Measurements from ENCODE around the gene RGS7. TPM values are rescaled to one million over a fixed set of nuclear protein-coding genes. Genes with fewer than 3 reads are reported as not detected.
"Not testable (repeated sequence)": the region's sequence is repeated elsewhere in the genome, so short reads cannot be mapped to it uniquely, and the experiment has no call there.

The RGS7 gene
- total and polyA plus RNA-seq, 7 experiments from 2014 or later = not detected

- Histone ChIP-seq H3K27me3 (ENCODE audit: control insufficient read depth in 2 of 2, insufficient read depth in 2 of 2, low read length in 2 of 2) (no peaks in the 10 kb centered on the region), H3K4me3 (ENCODE audit: low read length) (no peak overlapping the region), H3K27ac (ENCODE audit: low read depth, low read length) (no peak overlapping the region), H3K36me3 (ENCODE audit: control insufficient read depth in 2 of 3, insufficient read depth in 3 of 3, low read length in 3 of 3) (no peaks in the 10 kb centered on the region), H3K9me3 (ENCODE audit: control insufficient read depth in 2 of 3, low read length in 3 of 3) (no peaks in the 10 kb centered on the region), H3K4me1 (ENCODE audit: control insufficient read depth in 2 of 2, insufficient read depth in 2 of 2, low read length in 2 of 2) (no peaks in the 10 kb centered on the region)
- DNase-seq (no peak), ATAC-seq (no peak)
- Mint-ChIP-seq H3K27me3 (peaks cover 0 to 12% (median 0%) of the 10 kb centered on the region in 5 donors), H3K27ac (no peak overlapping the region), H3K4me1 (no peaks in the 10 kb centered on the region), H3K9me3 (peaks cover 0 to 4% (median 0%) of the 10 kb centered on the region in 11 donors), H3K4me3 (no peak overlapping the region), H3K36me3 (no peaks in the 10 kb centered on the region)
- ChIA-PET CTCF (no interaction called here), POLR2A (no interaction called here)
- intact Hi-C loops (cut with micrococcal nuclease) = no loop called here
These were observed 566.1 kb downstream of the RGS7 start for GRCh38 chr1:240790856-240791255.

GRCh38 chr1:240786880-240787279 is 570.1 kb downstream of the RGS7 start:
- H3K9me3 ChIP-seq (ENCODE audit: control insufficient read depth in 2 of 3, low read length in 3 of 3) = no peaks in the 10 kb centered on the region
- H3K4me3 Mint-ChIP-seq = no peak overlapping the region
- intact Hi-C loops (cut with micrococcal nuclease) = no loop called here
- H3K36me3 Mint-ChIP-seq = no peaks in the 10 kb centered on the region
- no peak for ATAC-seq
- H3K27ac ChIP-seq (ENCODE audit: low read depth, low read length) = no peak overlapping the region
- H3K9me3 Mint-ChIP-seq = peaks cover 0 to 2% (median 0%) of the 10 kb centered on the region in 11 donors
- no peak overlapping the region for H3K27ac Mint-ChIP-seq
- DNase-seq = no peak
- no peaks in the 10 kb centered on the region for H3K4me1 Mint-ChIP-seq
- H3K27me3 Mint-ChIP-seq = peaks cover 0 to 9% (median 0%) of the 10 kb centered on the region in 5 donors
- ChIA-PET POLR2A (no interaction called here), CTCF (no interaction called here)
- H3K27me3 ChIP-seq (ENCODE audit: control insufficient read depth in 2 of 2, insufficient read depth in 2 of 2, low read length in 2 of 2) = no peaks in the 10 kb centered on the region
- H3K4me3 ChIP-seq (ENCODE audit: low read length) = no peak overlapping the region
- no peaks in the 10 kb centered on the region for H3K36me3 ChIP-seq (ENCODE audit: control insufficient read depth in 2 of 3, insufficient read depth in 3 of 3, low read length in 3 of 3)
- no peaks in the 10 kb centered on the region for H3K4me1 ChIP-seq (ENCODE audit: control insufficient read depth in 2 of 2, insufficient read depth in 2 of 2, low read length in 2 of 2)

- CTCF ChIA-PET = no interaction called here
- intact Hi-C loops (cut with micrococcal nuclease) = no loop called here
- no peak overlapping the region for H3K4me3 ChIP-seq (ENCODE audit: low read length)
- no peak overlapping the region for H3K4me3 Mint-ChIP-seq
- H3K9me3 Mint-ChIP-seq = peaks cover 0 to 2% (median 0%) of the 10 kb centered on the region in 11 donors
- no peaks in the 10 kb centered on the region for H3K4me1 ChIP-seq (ENCODE audit: control insufficient read depth in 2 of 2, insufficient read depth in 2 of 2, low read length in 2 of 2)
- H3K27me3 ChIP-seq (ENCODE audit: control insufficient read depth in 2 of 2, insufficient read depth in 2 of 2, low read length in 2 of 2) = no peaks in the 10 kb centered on the region
- H3K36me3 Mint-ChIP-seq = no peaks in the 10 kb centered on the region
- ATAC-seq = no peak
- H3K27ac ChIP-seq (ENCODE audit: low read depth, low read length) = no peak overlapping the region
- POLR2A ChIA-PET = no interaction called here
- DNase-seq = no peak
- no peaks in the 10 kb centered on the region for H3K9me3 ChIP-seq (ENCODE audit: control insufficient read depth in 2 of 3, low read length in 3 of 3)
- no peak overlapping the region for H3K27ac Mint-ChIP-seq
- no peaks in the 10 kb centered on the region for H3K27me3 Mint-ChIP-seq
- H3K4me1 Mint-ChIP-seq = no peaks in the 10 kb centered on the region
- no peaks in the 10 kb centered on the region for H3K36me3 ChIP-seq (ENCODE audit: control insufficient read depth in 2 of 3, insufficient read depth in 3 of 3, low read length in 3 of 3)
These were observed 572.2 kb downstream of the RGS7 start for GRCh38 chr1:240784776-240785175.

- ATAC-seq; H3K9me3 Mint-ChIP-seq; POLR2A ChIA-PET; H3K4me1 Mint-ChIP-seq; H3K27me3 ChIP-seq (ENCODE audit: control insufficient read depth in 2 of 2, insufficient read depth in 2 of 2, low read length in 2 of 2); CTCF ChIA-PET; H3K4me1 ChIP-seq (ENCODE audit: control insufficient read depth in 2 of 2, insufficient read depth in 2 of 2, low read length in 2 of 2); H3K4me3 Mint-ChIP-seq; DNase-seq; H3K9me3 ChIP-seq (ENCODE audit: control insufficient read depth in 2 of 3, low read length in 3 of 3); H3K36me3 Mint-ChIP-seq; intact Hi-C loops (cut with micrococcal nuclease); H3K27ac Mint-ChIP-seq; H3K4me3 ChIP-seq (ENCODE audit: low read length); H3K27ac ChIP-seq (ENCODE audit: low read depth, low read length); H3K36me3 ChIP-seq (ENCODE audit: control insufficient read depth in 2 of 3, insufficient read depth in 3 of 3, low read length in 3 of 3); H3K27me3 Mint-ChIP-seq: not testable (repeated sequence)
These were observed 573.3 kb downstream of the RGS7 start for GRCh38 chr1:240783728-240784137.

- Mint-ChIP-seq H3K4me3 (no peak overlapping the region), H3K9me3 (peaks cover 0 to 3% (median 0%) of the 10 kb centered on the region in 11 donors), H3K27me3 (peaks cover 0 to 4% (median 2%) of the 10 kb centered on the region in 5 donors), H3K27ac (no peak overlapping the region), H3K36me3 (no peaks in the 10 kb centered on the region), H3K4me1 (no peaks in the 10 kb centered on the region)
- intact Hi-C loops (cut with micrococcal nuclease) = no loop called here
- DNase-seq = no peak
- no peaks in the 10 kb centered on the region for H3K36me3 ChIP-seq (ENCODE audit: control insufficient read depth in 2 of 3, insufficient read depth in 3 of 3, low read length in 3 of 3)
- ChIA-PET POLR2A (no interaction called here), CTCF (no interaction called here)
- ATAC-seq = no peak
- no peaks in the 10 kb centered on the region for H3K27me3 ChIP-seq (ENCODE audit: control insufficient read depth in 2 of 2, insufficient read depth in 2 of 2, low read length in 2 of 2)
- H3K4me3 ChIP-seq (ENCODE audit: low read length) = no peak overlapping the region
- no peak overlapping the region for H3K27ac ChIP-seq (ENCODE audit: low read depth, low read length)
- H3K9me3 ChIP-seq (ENCODE audit: control insufficient read depth in 2 of 3, low read length in 3 of 3) = no peaks in the 10 kb centered on the region
- no peaks in the 10 kb centered on the region for H3K4me1 ChIP-seq (ENCODE audit: control insufficient read depth in 2 of 2, insufficient read depth in 2 of 2, low read length in 2 of 2)
These were observed 580.8 kb downstream of the RGS7 start for GRCh38 chr1:240776237-240776636.

DNA sequence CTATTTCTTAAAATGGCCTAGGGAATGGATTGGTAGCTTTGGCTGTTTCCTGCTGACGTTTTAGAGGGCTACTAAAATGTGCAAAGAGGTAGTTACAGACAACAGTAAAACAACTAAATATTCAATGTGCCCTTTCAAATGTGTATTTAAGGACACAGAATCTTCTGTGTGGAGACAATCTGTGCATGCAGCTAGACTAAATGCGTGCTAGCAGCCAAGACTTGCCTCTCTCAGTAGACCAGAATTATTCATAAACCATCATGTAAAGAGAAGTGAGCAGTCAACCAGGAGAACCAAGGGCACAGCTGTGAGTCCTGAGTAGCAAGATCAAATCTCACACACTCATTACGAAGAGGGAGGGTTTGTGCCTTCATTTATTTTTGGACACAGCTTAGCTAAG is 584.9 kb downstream of the RGS7 start:
- no peaks in the 10 kb centered on the region for H3K4me1 ChIP-seq (ENCODE audit: control insufficient read depth in 2 of 2, insufficient read depth in 2 of 2, low read length in 2 of 2)
- H3K4me1 Mint-ChIP-seq = no peaks in the 10 kb centered on the region
- H3K9me3 Mint-ChIP-seq = peaks cover 0 to 3% (median 0%) of the 10 kb centered on the region in 11 donors
- POLR2A ChIA-PET = no interaction called here
- no peaks in the 10 kb centered on the region for H3K27me3 ChIP-seq (ENCODE audit: control insufficient read depth in 2 of 2, insufficient read depth in 2 of 2, low read length in 2 of 2)
- no peak overlapping the region for H3K27ac ChIP-seq (ENCODE audit: low read depth, low read length)
- peaks cover 0 to 17% (median 4%) of the 10 kb centered on the region in 5 donors for H3K27me3 Mint-ChIP-seq
- CTCF ChIA-PET = no interaction called here
- DNase-seq (no peak), ATAC-seq (no peak)
- intact Hi-C loops (cut with micrococcal nuclease) = no loop called here
- no peaks in the 10 kb centered on the region for H3K36me3 Mint-ChIP-seq
- H3K9me3 ChIP-seq (ENCODE audit: control insufficient read depth in 2 of 3, low read length in 3 of 3) = no peaks in the 10 kb centered on the region
- H3K36me3 ChIP-seq (ENCODE audit: control insufficient read depth in 2 of 3, insufficient read depth in 3 of 3, low read length in 3 of 3) = no peaks in the 10 kb centered on the region
- H3K4me3 Mint-ChIP-seq = no peak overlapping the region
- no peak overlapping the region for H3K27ac Mint-ChIP-seq
- no peak overlapping the region for H3K4me3 ChIP-seq (ENCODE audit: low read length)

- Histone ChIP-seq H3K27ac (ENCODE audit: low read depth, low read length) (no peak overlapping the region), H3K36me3 (ENCODE audit: control insufficient read depth in 2 of 3, insufficient read depth in 3 of 3, low read length in 3 of 3) (no peaks in the 10 kb centered on the region), H3K4me1 (ENCODE audit: control insufficient read depth in 2 of 2, insufficient read depth in 2 of 2, low read length in 2 of 2) (no peaks in the 10 kb centered on the region), H3K4me3 (ENCODE audit: low read length) (no peak overlapping the region), H3K27me3 (ENCODE audit: control insufficient read depth in 2 of 2, insufficient read depth in 2 of 2, low read length in 2 of 2) (no peaks in the 10 kb centered on the region), H3K9me3 (ENCODE audit: control insufficient read depth in 2 of 3, low read length in 3 of 3) (no peaks in the 10 kb centered on the region)
- CTCF ChIA-PET = no interaction called here
- H3K9me3 Mint-ChIP-seq = peaks cover 0 to 3% (median 0%) of the 10 kb centered on the region in 11 donors
- H3K27ac Mint-ChIP-seq = no peak overlapping the region
- intact Hi-C loops (cut with micrococcal nuclease) = no loop called here
- POLR2A ChIA-PET = no interaction called here
- peaks cover 0 to 17% (median 4%) of the 10 kb centered on the region in 5 donors for H3K27me3 Mint-ChIP-seq
- no peak for ATAC-seq
- H3K4me3 Mint-ChIP-seq = no peak overlapping the region
- H3K4me1 Mint-ChIP-seq = no peaks in the 10 kb centered on the region
- DNase-seq = no peak
- H3K36me3 Mint-ChIP-seq = no peaks in the 10 kb centered on the region
These were observed 585.6 kb downstream of the RGS7 start for GRCh38 chr1:240771450-240771849.

All from naive thymus-derived CD4-positive, alpha-beta T cell (primary cell).